Fibroblast of lung (primary cell): ENCODE results near the gene PHEX.

Experiments
- CTCF ChIP-seq, 2 donors: IDR thresholded peaks in 1 of 2; conservative IDR thresholded peaks in 1 of 2; 1 replicate in 1 of 2; 2 replicates in 1 of 2; pipeline ENCODE4 v1.5.1; 2011 to 2012; ENCODE audit warnings: low read length in 2 of 2, control low read depth in 1 of 2, inconsistent platforms in 1 of 2, low read depth in 1 of 2, mild to moderate bottlenecking in 1 of 2
- EZH2 ChIP-seq: IDR thresholded peaks from 2 replicates; pipeline ENCODE4 v1.5.1; 2012; ENCODE audit warnings: low read length, control low read depth, mild to moderate bottlenecking; ENCODE audit errors: missing control alignments

DNA sequence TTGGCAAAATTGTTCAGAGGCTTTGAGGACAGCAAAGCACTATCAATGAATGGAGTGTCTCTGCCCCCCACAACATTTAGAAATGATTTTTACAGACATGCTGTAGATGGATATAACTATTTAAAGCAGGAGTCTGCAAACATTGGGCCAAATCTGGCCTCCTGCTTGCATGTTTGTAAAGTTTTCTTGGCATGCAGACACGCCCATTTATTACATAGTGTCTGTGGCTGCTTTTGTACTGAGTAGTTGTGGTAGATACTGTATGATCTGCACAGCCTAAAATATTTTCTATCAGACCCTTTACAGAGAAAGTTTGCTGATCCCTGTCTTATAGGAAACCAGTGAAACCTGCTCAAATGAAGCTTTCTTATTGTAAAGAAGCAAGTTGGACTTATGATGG is 45.5 kb upstream of the PHEX start:
- no peak for TF ChIP-seq CTCF (conservative IDR thresholded peaks at IDR 0.05 in 1 of 2, IDR thresholded peaks at IDR 0.05 in 1 of 2; ENCODE audit: low read depth in 1 of 2, low read length in 2 of 2)
- no peak for TF ChIP-seq EZH2
